ENCODE results near the gene PTEN. TPM values are rescaled to one million over a fixed set of nuclear protein-coding genes. Genes with fewer than 3 reads are reported as not detected.

The PTEN gene
- total and polyA plus RNA-seq, 7 donors: 27.0 to 180 (median 80.0) TPM

DNA sequence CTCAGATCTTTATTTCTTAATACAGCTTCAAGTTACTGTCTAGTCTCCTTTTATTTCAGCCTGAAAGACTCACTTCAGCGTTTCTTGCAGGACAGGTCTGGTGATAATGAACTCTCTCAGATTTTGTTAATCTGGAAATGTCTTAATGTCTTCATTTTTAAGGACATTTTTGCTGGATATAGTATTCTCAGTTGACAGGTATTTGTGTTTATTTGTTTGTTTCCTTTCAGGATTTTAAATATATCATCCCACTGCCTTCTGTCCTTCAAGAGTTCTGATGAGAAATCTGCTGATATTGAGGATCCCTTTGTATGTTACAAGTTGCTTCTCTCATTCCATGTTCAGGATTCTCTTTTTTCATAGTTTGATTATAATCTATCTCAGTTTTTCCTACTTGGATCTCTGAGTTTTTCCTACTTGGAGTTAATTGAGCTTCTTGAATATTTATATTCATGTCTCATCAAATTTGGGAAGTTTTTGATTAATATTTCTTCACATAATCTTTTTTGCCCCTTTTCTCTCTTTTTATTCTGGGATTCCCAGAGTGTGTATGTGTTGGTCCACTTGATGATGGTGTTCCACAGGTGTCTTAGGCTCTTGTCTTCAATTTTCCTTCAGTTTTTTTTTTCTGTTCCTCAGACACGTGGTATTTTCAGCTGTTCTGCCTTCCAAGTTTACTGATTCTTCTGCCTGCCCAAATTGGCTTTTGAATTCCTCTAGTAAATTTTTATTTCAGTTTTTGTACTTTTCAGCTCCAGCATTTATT is 49.9 kb downstream of the PTEN start:
- no peak overlapping the region for H3K4me3 ChIP-seq
- TF ChIP-seq EP300 (IDR thresholded peaks at IDR 0.05) (no peak), POLR2A (IDR thresholded peaks at IDR 0.05) (no peak), POLR2AphosphoS5 (IDR thresholded peaks at IDR 0.05) (no peak), CTCF (IDR thresholded peaks at IDR 0.05) (no peak)
- peaks cover 0 to 26% (median 24%) of the 10 kb centered on the region in 4 donors for H3K4me1 ChIP-seq
- peaks cover 0 to 13% (median 3%) of the 10 kb centered on the region in 4 donors for H3K9me3 ChIP-seq
- intact Hi-C loops (cut with DNase I): no loop called here
- WGBS, 2 donors: 94 to 97% methylated on average over 2 of the region's 2 CpGs
- no peaks in the 10 kb centered on the region for H3K27me3 ChIP-seq
- DNase-seq: no peak
- H3K36me3 ChIP-seq: peaks cover 0 to 22% (median 0%) of the 10 kb centered on the region in 4 donors
- no peak overlapping the region for H3K27ac ChIP-seq

DNA sequence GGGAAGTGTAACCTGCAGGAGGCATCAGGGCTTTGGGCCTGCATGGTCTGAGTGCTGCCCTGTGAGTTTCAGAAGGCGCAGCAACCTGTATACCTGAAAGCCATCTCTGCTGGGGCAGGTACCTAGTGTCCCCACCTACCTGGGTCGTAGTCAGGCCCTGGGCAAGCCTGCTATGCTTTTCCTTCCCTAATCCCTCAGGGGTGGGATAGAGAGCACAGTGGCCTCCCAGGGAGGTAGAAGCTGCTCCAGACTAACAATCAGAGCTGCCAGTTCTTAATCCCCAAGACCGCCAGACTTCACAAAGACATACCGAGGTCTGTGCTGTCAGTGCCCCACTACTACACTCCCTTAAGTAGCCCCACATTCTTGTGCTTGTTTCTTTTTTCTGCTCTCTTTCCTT is 52.0 kb downstream of the PTEN start:
- intact Hi-C loops (cut with DNase I): no loop called here
- H3K4me1 ChIP-seq: peaks cover 0 to 39% (median 29%) of the 10 kb centered on the region in 4 donors
- no peak for DNase-seq
- TF ChIP-seq EP300 (IDR thresholded peaks at IDR 0.05) (no peak), CTCF (IDR thresholded peaks at IDR 0.05) (no peak), POLR2AphosphoS5 (IDR thresholded peaks at IDR 0.05) (no peak), POLR2A (IDR thresholded peaks at IDR 0.05) (no peak)
- H3K9me3 ChIP-seq: peaks cover 0 to 13% (median 3%) of the 10 kb centered on the region in 4 donors
- no peak overlapping the region for H3K27ac ChIP-seq
- H3K27me3 ChIP-seq: no peaks in the 10 kb centered on the region
- WGBS, 2 donors: 94 to 96% methylated on average over 4 of the region's 4 CpGs
- H3K4me3 ChIP-seq: no peak overlapping the region
- H3K36me3 ChIP-seq: peaks cover 0 to 22% (median 0%) of the 10 kb centered on the region in 4 donors

GRCh38 chr10:87915989-87916388 is 52.6 kb downstream of the PTEN start:
- Histone ChIP-seq H3K27ac (peak overlapping the region in 1 of 4 donors; percentile 1), H3K27me3 (no peaks in the 10 kb centered on the region), H3K9me3 (peaks cover 0 to 13% (median 3%) of the 10 kb centered on the region in 4 donors), H3K4me3 (no peak overlapping the region), H3K36me3 (peaks cover 0 to 22% (median 0%) of the 10 kb centered on the region in 4 donors), H3K4me1 (peaks cover 0 to 39% (median 29%) of the 10 kb centered on the region in 4 donors)
- DNase-seq: no peak
- WGBS, 2 donors: 81 to 93% methylated on average over 1 of the region's 1 CpG
- intact Hi-C loops (cut with DNase I): no loop called here
- TF ChIP-seq EP300 (IDR thresholded peaks at IDR 0.05): no peak
- TF ChIP-seq POLR2A (IDR thresholded peaks at IDR 0.05): no peak
- TF ChIP-seq CTCF (IDR thresholded peaks at IDR 0.05): no peak
- no peak for TF ChIP-seq POLR2AphosphoS5 (IDR thresholded peaks at IDR 0.05)

GRCh38 chr10:87916515-87916914 is 53.1 kb downstream of the PTEN start:
- H3K27me3 ChIP-seq: no peaks in the 10 kb centered on the region
- WGBS, 2 donors: 87 to 96% methylated on average over 3 of the region's 3 CpGs
- peaks cover 0 to 13% (median 3%) of the 10 kb centered on the region in 4 donors for H3K9me3 ChIP-seq
- intact Hi-C loops (cut with DNase I): no loop called here
- H3K4me3 ChIP-seq: no peak overlapping the region
- TF ChIP-seq POLR2AphosphoS5 (IDR thresholded peaks at IDR 0.05): no peak
- no peak for TF ChIP-seq EP300 (IDR thresholded peaks at IDR 0.05)
- TF ChIP-seq POLR2A (IDR thresholded peaks at IDR 0.05): no peak
- H3K36me3 ChIP-seq: peaks cover 0 to 22% (median 0%) of the 10 kb centered on the region in 4 donors
- peaks cover 0 to 42% (median 29%) of the 10 kb centered on the region in 4 donors for H3K4me1 ChIP-seq
- DNase-seq: no peak
- H3K27ac ChIP-seq: peak overlapping the region in 1 of 4 donors; percentile 1

DNA sequence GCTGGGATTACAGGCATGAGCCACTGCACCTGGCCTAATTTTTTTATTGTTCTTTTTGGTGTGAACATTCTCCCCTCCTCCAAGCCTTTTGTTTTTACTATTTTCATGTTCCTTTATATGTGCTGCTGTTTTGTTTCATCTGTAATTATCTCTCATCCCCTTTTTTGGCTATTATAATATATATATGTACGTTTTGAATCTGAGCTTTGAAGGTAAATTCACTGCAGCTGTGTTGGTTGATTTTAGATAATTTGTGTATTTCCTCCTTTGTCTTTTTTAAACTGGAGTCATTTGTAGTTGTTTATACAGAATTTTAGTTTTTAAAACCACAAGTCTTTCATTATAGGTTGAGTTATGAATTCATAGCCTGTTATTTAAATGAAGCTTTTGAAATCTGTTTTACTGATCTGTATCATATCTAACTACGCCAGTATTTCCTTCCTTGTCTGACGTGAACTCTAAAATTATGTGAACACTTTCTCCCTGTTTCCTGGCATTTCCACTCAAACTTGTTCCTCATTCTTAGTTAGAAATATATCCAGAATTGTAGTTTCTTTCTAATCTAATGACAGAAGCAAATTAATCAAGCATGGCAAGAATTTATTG is 54.9 kb downstream of the PTEN start:
- Histone ChIP-seq H3K36me3 (peaks cover 0 to 10% (median 0%) of the 10 kb centered on the region in 4 donors), H3K4me3 (no peak overlapping the region), H3K9me3 (peaks cover 0 to 3% (median 1%) of the 10 kb centered on the region in 4 donors), H3K27me3 (no peaks in the 10 kb centered on the region), H3K4me1 (peaks cover 0 to 53% (median 38%) of the 10 kb centered on the region in 4 donors), H3K27ac (no peak overlapping the region)
- no peak for TF ChIP-seq EP300 (IDR thresholded peaks at IDR 0.05)
- no peak for TF ChIP-seq POLR2A (IDR thresholded peaks at IDR 0.05)
- TF ChIP-seq POLR2AphosphoS5 (IDR thresholded peaks at IDR 0.05): no peak
- no peak for TF ChIP-seq CTCF (IDR thresholded peaks at IDR 0.05)
- no peak for DNase-seq
- intact Hi-C loops (cut with DNase I): no loop called here
- 24 to 50% methylated on average over 3 of the region's 3 CpGs for WGBS, 2 donors

Measured in sigmoid colon (tissue), 7 donors.